ENCODE results near the gene LRRC39.

GRCh38 chr1:100115524-100115923, 62.5 kb downstream of the LRRC39 start:
- TF ChIP-seq ZNF10 (tag by site-specific recombination; IDR thresholded peaks at IDR 0.05) (no peak), CTCF (tag by site-specific recombination; IDR thresholded peaks at IDR 0.05) (no peak), YY1 (tag by site-specific recombination; IDR thresholded peaks at IDR 0.05) (no peak), ZBTB17 (tag by site-specific recombination; IDR thresholded peaks at IDR 0.05) (no peak), ZNF561 (tag by site-specific recombination; IDR thresholded peaks at IDR 0.05; ENCODE audit: borderline replicate concordance) (no peak), ZNF521 (tag by site-specific recombination; IDR thresholded peaks at IDR 0.05) (no peak), ZNF792 (tag by site-specific recombination; IDR thresholded peaks at IDR 0.05) (no peak), PRDM10 (tag by site-specific recombination; IDR thresholded peaks at IDR 0.05) (no peak)
